SKM-1 (cell line): Measurements from ENCODE around the gene MOCOS.
"Not testable (repeated sequence)": the region's sequence is repeated elsewhere in the genome, so short reads cannot be mapped to it uniquely, and the experiment has no call there.

ENCODE experiments used
- DNase-seq: peaks from one replicate; lab custom pipeline; 2025; ENCODE audit not compliant: unreplicated experiment; lab: John Stamatoyannopoulos, UW

MOCOS gene, protein sequence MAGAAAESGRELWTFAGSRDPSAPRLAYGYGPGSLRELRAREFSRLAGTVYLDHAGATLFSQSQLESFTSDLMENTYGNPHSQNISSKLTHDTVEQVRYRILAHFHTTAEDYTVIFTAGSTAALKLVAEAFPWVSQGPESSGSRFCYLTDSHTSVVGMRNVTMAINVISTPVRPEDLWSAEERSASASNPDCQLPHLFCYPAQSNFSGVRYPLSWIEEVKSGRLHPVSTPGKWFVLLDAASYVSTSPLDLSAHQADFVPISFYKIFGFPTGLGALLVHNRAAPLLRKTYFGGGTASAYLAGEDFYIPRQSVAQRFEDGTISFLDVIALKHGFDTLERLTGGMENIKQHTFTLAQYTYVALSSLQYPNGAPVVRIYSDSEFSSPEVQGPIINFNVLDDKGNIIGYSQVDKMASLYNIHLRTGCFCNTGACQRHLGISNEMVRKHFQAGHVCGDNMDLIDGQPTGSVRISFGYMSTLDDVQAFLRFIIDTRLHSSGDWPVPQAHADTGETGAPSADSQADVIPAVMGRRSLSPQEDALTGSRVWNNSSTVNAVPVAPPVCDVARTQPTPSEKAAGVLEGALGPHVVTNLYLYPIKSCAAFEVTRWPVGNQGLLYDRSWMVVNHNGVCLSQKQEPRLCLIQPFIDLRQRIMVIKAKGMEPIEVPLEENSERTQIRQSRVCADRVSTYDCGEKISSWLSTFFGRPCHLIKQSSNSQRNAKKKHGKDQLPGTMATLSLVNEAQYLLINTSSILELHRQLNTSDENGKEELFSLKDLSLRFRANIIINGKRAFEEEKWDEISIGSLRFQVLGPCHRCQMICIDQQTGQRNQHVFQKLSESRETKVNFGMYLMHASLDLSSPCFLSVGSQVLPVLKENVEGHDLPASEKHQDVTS

DNA sequence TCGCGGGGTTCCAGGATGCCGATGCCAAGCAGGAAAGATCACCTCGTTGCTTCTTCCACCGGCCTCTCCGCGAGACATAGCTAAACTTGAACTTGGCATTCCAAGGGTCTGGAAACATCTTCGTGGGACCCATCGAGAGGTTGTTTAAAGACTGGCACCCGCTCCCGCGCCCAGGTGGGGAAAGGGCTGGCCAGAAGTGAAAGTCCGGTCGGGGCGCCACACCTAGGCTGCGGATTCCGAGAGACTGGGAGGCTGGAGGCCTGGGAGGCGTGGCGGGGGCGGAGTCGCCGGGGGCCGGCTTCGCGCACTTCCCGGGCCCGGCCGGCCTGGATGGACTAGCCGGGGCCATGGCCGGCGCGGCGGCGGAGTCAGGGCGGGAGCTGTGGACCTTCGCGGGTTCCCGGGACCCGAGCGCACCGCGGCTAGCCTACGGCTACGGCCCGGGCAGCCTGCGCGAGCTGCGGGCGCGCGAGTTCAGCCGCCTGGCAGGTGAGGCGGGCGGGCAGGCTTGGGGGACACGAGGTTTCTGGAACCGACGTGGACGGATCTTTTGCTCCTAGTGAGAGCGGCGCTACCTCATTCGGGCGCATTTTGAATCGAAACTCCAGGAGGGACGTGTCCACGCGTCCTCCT, at the start of gene MOCOS:
MOCOS (plus strand) TSS at position 305 of the 633 bp plus-strand sequence; CDS start at position 348, 43 bp downstream.
- peak; percentile 7 for DNase-seq

DNA sequence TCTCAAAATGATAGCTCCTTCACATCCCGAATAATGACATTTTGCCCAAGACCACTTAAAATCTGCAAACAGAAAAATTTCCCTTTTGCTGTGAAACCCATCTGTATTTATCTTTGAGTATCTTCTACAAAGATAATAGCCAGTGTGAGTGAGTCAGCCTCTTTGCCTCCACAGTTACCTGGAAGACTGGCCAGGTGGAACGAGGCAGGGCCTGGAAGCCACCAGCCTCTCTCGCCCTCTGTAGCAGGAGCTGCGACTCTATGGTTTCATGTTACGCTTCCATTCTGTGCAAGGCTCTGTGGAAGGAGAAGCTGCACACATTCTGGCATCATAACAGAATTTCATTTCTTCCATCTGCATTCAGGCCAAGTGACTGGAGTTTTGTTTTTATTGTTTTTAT, 48.1 kb upstream of the MOCOS start:
- no peak for DNase-seq

DNA sequence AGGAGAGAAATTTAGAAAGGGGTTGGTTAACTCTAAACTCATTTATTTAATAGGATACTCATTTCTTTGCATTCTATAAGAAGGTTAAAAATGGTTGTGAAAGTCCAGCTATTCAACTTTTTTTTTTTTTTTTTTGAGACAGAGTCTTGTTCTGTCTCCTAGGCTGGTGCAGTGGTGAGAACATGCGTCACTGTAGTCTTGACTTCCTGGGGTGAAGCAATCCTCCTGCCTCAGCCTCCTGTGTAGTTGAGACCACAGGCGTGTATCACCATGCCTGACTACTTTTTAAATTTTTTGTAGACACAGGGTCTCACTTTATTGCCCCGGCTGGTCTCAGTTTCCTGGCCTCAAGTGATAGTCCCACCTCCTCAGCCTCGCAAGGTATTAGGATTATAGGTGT, 45.7 kb upstream of the MOCOS start:
- DNase-seq, result no peak

DNA sequence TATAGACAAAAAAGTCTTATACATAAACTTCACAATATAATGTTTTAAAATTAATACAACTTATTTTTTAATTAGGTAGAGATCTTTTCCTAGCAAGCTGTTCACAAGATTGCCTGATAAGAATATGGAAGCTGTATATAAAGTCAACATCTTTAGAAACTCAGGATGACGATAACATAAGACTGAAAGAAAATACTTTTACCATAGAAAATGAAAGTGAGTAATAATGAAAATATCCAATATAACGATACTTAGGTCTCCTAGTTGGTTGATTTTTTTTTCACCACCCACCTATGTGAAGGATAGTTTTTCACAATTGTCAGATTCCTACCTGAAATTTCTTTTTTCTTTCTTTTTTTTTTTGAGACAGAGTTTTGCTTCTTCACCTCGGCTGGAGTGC, 44.5 kb upstream of the MOCOS start:
- DNase-seq, result no peak

DNA sequence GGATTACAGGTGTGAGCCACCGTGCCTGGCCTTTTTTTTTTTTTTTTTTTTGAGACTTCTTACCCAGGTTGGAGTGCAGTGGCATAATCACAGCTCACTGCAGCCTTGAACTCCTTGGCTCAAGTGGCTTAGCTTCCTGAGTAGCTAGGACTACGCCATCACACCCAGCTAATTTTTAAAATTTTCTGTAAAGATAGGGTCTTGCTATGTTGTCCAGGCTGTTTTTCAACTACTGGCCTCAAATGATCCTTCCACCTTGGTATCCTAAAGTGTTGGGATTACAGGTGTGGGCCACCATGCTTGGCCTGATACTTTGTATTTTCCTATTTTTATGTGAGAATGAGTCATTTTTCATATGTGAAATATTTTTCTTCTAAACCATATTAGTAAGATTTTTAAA, 43.9 kb upstream of the MOCOS start:
- DNase-seq, result no peak

DNA sequence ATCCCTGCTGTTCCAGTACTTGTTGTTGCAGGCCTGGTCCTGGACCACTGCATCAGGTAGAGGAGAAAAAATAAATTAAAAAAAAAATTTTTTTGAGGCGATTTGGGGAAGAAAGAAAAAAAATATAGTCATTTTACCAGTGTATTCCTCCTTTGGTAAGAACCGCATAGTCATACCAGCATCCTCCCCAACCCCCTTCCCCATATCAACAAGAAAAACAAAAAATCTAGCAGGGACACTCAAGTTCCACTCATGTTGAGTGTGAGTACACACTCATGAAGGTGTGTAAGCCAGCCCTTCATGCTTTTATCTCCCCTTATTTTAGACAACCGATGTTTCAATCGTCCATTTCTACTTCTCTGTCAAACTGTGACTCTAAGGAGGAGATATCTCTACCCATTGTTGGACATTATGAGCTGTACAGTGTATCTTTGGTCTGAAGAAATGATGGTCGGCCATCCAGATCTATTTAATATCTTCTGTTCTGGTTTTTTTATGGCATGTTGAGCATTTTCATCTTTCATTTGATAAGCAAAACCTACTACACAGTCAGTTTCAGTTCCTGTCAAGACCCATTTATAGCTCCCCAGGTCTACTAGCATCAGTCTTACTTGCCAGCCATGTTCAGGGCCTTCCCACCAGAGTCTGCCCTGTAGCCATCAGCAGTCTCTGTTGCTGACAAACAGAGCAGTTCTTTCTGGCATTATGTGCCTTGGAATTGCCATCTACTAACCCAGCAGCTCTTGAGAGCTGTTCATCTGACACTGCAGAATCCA, 37.6 kb upstream of the MOCOS start:
- DNase-seq, result no peak

DNA sequence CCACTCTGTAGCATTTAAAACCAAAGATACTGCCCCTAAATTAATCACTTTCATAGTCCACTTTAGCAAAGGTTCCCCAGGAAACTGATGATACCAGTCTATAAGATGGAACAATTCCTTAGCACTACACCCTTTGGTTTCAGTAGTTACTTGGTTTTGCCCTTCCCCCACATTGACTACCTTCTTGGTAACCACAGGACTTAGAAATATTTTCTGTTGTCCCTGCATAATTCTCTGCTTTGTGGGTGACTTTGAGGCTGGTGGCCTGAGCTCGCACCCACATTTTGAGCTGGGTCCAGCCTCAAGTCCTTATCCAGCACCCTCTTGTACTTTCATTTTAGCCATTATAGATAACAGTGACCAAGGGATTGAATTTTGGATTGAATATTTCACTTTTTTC, 34.5 kb upstream of the MOCOS start:
- DNase-seq, result no peak

DNA sequence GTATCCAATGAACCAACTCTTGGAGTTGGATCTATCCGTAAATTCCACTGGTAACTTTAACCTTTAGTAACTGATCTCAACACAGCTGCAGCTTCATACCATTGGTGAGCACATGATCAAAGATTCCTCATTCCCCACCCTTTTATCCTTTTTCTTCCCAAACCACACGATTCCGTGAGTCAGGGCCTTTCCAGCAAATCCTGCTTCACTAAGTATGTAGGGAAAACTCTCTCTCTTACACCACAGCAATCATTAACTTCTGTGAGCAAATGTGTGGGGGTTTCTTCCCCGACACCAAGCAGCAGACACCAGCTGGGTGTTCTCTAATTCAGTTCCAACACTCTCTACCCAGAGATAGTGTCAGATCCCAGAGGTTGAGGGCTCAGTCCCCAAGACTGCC, 34.1 kb upstream of the MOCOS start:
- DNase-seq, result no peak

DNA sequence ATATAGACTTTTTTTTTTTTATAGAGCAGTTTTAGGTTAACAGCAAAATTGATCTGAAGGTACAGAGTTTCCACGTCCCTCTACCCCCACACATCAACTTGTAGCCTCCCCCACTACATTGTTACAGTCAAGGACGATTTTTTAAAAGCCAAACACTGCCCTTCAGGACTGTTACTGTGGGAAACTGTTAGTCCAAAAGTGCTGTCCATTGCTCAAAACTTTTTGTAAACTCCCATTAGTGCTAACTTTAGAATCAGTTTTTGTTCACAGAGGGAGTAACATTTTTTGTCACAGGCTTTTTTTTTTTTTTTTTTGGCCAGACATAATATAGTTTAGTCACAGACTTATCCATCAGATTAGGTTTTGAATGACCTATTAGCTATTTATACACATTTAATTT, 33.5 kb upstream of the MOCOS start:
- DNase-seq, result no peak

DNA sequence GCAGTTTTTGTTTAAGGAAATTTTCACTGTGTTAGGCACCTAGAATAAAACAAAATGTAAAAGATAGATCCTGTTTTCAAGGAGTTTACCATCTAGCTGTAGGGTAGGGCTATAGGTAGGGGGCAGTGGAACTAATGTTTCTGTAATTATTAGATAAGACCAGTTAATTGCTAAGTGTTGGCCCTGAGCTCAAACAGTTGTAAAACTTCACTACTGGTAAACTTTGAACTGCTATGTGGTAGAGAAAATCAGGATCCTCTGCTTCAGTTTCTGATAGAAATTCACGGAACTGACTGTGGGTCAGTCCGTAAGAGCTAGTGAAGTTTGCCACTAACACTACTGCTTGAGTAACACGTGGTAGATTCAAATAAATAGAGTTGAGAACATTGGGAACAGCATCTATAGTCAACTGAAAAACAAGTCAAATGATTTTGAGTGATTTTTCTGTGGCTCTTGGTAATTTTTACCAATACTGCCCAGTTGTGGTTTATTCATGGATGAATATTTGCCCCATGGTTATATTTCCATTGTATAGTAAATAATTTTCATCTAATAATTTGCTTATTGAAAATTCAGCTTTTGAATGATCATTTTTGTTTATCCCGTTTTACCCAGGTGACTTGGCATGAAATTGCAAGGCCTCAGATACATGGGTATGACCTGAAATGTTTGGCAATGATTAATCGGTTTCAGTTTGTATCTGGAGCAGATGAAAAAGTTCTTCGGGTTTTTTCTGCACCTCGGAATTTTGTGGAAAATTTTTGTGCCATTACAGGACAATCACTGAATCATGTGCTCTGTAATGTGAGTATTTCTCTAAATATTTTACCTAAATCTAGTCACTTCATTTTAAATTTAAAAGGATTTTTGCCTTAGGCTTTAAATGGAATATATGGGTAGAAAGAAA, 31.2 kb upstream of the MOCOS start:
- DNase-seq, result no peak

DNA sequence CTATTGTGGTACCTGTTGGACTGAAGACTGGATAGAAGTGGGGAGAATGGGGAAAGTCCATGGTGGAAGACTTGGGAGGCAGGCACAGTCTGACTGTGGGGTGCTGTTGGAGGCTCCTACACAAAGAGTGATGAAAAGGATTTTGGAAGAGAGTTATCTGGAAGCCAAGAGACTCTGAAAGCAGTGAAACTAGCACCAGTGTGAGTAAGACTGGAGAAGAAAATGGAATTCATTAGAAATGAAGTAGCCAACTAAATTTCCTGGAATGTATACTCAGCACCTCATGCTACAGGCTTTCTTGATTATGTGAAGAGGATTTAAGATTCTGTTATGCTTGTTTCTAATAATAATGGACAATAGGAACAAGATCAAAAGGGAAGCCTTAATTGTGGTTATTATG, 29.9 kb upstream of the MOCOS start:
- DNase-seq, result no peak

DNA sequence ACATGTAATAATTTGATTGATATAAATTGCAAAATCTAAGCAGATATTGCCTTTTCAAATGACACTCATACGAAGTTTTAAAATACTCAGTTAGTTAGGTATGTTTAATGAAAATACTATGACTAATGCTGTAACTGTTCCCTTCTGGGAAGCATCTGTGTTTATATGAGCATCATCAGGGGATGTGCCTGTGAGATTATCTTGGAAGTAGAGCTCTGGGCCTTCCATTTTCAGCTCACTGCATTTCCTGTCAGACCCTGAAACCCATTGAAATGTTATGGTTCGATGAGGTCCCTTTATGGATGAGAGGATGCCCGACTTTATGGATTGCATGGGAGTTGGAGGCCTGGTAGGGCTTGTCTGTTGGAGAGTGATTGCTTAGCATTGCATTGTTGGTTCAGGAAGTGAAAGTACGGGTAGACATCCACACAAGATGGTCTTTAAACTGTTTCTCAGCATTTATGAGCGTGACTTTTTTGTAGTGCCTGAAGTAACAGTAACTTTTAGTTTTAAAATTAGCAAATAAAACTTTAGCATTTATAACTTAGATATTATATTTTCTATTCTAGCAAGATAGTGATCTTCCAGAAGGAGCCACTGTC, 28.9 kb upstream of the MOCOS start:
- DNase-seq, result no peak

DNA sequence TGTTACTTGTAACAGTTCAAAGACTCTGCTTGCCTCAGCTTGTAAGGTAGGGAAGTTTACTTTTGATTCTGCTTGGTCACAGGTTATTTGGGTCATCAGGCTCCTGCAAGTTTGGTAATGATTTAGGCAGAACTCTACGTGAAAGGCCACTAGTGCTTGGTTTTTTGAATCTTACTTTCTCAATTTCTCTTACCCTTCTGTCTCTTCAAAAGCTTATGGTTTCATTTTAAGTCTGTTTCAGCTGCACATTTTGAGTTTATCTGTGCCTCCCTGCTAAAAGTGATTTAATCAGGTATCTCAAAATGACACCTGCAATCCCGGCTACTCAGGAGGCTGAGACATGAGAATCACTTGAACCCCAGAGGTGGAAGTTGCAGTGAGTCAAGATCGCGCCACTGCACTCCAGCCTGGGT, 26.3 kb upstream of the MOCOS start:
- no peak for DNase-seq

DNA sequence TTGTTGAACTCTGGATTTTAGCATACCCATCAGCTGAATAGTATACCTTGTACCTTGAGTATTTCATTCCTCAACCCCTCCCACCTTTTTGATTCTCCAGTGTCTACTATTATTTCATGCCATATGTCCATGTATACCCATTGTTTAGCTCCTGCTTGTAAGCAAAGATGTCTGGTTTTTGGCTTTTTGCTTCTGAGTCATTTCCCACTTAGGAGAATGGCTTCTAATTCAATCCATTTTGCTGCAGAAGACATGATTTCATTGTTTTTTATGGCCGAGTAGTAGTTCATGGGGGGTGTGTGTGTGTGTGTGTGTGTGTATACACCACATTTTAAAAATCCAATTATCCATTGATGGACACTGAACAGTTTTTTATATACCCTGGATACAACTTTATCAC, 24.3 kb upstream of the MOCOS start:
- DNase-seq, result no peak

DNA sequence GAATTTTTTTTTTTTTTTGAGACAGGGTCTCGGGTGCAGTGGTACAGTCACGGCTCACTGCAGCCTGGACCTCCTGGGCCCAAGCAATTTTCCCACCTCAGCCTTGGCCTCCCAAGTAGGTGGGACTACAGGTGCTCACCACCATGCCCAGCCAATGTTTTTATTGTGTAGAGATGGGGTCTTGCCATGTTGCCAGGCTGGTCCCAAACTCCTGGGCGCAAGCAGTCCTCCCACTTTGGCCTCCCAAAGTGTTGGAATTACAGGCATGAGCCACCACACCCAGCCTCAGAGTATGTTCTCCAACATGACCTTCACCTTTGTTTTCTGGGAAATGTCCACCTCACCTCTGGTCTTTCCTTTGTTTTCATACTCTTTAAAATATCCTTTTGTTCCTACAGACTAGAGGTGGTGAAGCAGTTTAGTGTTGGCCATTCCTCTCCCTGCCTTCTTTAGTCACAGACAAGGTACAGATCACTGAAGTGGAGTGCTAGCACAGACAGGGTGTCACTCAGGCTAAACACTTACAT, 19.5 kb upstream of the MOCOS start:
- DNase-seq, result no peak

DNA sequence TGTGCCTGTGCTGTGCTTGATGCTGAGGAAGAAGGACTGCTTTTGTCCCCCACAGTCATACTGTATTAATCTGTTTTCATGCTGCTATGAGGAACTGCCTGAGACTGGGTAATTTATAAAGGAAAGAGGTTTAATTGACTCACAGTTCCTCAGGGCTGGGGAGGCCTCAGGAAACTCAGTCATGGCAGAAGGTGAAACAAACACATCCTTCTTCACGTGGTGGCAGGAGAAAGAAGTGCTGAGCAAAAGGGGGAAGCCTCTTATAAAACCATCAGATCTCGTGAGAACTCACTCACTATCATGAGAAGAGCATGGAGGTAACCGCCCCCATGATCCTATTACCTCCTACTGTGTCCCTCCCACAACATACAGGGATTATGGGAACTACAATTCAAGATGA, 19.0 kb upstream of the MOCOS start:
- DNase-seq, result not testable (repeated sequence)

DNA sequence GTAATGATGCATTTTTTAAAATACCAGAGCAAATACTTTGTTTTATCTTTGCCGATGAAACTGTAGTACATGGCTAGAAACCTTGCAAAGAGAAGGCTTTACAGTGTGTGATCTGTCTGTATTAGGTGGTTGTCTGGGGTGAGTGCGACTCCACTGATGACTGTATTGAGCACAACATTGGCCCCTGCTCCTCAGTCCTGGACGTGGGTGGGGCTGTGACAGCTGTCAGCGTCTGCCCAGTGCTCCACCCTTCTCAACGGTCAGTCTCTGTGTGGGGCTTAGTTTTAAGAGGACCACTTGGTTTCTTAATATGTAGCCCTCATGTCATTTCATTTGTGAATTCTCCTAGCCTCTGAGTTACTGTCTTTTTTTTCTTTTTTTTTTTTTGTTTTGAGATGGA, 17.4 kb upstream of the MOCOS start:
- no peak for DNase-seq

DNA sequence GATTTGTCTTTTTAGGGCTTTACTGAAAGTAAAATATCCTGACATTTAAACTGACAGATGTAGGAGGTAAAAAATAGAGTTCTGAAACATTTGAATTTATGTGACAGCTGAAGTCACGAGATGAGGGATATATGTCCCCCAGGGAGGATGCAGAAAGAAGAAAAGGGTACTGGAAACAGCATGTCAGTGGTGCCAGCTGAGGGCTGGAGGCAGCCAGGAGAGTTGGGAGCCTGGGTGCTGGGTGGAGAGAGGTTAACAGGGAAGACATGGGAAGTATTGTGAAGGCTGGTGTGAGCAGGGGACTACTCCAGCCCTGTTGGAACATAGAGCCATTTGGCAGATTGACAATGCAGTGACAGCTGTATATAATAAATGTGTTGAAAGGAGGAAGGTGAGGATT, 11.8 kb upstream of the MOCOS start:
- no peak for DNase-seq

DNA sequence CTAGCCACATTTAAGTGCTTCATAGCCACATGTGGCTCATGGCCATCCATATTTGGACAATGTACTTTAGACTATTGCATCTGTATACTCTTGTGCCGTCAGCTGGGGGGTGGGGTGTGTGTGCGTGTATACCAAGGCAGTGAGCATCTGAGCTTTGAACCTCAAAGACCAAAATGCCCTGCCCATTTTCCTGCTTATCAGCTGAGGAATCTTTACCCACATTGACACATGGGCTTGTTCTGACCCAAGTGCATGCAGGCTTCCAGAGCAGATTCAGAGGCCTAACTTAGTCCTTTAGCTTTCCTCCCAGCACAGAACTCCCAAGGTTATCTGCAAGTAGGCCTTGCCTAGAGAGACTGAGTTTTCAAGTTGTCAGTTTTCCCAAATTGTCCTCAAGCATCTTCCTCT, 11.1 kb upstream of the MOCOS start:
- no peak for DNase-seq
